Activated naive CD4-positive, alpha-beta T cell treated with anti-CD3 and anti-CD28 coated beads, Interleukin-2, amount 50 U/mL, for 16 hours (primary cell): ENCODE results near the gene POLD4.
A peak's percentile ranks its signal among the peaks of the same experiment; 100 is the strongest.
"Not testable (repeated sequence)": the region's sequence is repeated elsewhere in the genome, so short reads cannot be mapped to it uniquely, and the experiment has no call there.

ENCODE experiments used
- DNase-seq: peaks from one replicate; pipeline ENCODE4 v3.0.0-alpha.2; 2020

Gene POLD4

DNA sequence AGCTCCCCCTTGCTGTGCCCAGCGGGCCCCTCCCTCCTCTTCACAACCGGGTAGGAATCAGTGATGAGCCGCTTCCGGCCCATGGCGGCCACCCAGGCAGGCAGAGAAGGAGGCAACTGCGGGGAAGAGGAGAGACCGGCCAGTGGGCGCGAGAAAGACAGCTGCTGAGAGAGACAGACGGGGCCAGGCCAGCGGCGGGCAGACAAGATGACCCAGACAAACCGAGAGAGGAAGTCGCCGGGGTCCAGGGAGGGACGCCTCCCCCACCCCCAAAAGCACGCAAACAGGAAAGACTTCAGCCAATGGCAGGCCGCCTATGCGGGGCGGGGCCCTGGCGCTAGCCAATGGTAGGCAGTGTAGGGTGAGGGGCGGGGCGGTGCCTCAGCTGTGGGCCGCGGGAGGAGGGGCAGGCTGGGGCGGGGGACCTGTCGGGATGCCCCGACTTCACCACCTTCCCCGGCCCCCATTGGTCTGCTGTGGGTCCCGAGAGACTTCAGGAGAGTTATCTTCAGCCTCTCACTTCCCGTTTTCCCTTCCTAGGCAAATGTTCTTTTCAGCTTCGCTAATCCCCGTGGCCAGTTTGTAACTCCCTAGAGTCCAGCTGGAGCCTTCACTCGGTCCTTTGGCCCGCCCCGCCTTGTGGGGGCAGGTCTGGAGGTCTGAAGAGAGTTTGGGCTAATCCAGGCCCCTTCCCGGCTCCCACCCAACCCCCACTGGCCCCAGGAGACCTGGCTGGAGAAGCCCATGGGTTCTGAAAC lies at the start of gene POLD4:
Gene POLD4, minus strand, starts transcription at position 230 of the 758 bp plus-strand sequence. Its CDS starts 147 bp downstream, at position 83.
- peak; percentile 97 for DNase-seq

DNA sequence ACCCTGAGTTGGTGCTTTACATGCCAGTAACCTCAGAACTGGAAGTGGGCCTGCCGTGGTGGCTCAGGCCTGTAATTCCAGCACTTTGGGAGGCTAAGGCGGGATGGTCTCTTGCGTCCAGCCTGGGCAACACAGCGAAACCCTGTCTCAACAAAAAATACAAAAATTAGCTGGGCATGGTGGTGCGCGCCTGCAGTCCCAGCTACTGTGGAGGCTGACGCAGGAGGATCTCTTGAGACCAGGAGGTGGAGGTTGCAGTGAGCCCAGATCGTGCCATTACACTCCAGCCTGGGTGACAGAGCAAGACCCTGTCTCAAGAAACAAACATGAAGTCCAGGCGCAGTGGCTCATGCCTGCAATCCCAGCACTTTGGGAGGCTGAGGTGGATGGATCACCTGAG lies 49.7 kb upstream of the POLD4 start:
- not testable (repeated sequence) for DNase-seq

DNA sequence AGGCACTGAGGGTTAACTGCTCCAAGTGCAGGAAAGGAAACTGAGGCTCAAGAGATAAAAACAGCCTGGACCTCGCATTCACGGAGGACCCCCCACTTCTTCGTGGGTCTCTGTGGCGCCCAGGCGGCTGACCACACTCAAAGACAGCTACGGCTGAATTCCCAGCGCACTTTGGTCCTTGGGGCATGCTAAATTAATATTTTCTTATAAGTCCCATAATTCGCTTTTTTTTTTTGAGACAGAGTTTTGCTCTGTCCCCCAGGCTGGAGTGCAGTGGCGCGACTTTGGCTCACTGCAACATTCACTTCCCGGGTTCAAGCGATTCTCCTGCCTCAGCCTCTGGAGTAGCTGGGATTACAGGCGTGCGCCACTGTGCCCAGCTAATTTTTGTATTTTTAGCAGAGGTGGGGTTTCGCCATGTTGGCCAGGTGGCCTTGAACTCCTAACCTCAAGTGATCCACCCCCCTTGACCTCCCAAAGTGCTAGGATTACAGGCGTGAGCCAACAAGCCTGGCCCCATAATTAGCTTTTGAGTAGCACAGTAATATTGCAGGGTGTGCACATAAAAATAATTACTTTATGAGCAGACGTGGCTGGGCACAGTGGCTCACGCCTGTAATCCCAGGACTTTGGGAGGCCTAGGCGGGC lies 49.0 kb upstream of the POLD4 start:
- not testable (repeated sequence) for DNase-seq

DNA sequence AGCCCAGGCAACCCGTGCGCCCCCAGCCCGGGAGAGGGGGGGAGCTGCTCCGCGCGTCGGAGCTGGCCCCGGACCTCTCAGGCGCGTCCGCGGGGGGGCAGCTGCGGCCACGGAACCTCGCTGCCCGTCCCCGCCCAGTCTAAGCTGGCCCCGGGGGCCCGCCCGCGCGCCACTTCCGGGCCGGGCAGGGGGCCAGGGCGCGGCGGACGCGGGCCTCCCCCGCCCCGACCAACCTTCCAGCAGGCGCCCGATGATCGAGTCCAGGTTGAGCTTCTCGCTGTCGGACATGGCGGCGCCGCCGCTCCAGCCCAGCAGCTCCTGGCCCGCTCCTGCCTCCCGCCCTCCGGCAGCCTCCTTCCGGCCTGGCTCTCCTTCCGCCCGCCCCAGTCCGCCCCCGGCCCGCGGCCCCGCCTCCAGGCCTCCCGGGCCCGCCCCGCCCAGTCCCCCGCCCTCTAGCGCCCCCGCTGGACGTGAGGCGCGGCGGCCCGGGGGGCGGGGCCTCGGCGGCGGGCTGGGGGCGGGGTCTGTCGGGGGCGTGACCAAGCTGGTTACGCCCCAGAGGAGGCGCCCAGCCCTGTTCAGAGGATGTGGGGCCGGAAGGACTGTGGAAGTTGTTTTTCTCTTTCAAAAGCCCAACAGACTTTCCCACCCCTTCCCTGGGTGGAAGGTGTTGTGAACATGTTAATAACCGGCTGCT lies 48.3 kb upstream of the POLD4 start, which contains the start of gene PPP1CA:
Gene PPP1CA, minus strand, starts transcription at position 364 of the 697 bp plus-strand sequence. Its CDS starts 76 bp downstream, at position 288.
- peak; percentile 89 for DNase-seq

DNA sequence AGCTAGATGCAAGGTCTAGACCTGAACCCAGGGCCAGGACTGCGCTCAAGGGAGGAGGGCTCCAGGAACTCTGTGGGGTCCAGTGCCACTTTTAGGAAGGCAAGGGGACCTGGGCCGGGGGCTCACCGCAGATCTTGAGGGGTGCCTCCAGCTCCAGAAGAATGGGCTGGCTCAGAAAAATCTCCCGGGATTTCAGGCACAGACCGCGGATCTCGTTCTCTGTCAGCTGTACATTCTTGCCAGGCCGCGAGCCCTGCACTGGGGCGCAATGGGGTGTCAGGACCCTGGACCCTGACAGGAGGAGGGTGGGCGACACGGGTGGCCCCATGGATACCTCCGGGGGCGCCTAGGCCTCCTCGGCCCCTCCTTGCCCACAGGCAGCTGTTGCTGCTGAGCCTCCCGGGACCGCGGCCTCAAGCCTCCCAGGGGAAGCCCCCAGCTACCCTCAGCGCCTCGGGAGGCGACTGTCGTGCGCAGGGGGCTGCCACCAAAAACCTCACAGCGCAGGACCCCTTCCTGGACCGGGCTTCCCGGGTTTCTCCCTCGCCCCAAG lies 47.7 kb upstream of the POLD4 start:
- no peak for DNase-seq

DNA sequence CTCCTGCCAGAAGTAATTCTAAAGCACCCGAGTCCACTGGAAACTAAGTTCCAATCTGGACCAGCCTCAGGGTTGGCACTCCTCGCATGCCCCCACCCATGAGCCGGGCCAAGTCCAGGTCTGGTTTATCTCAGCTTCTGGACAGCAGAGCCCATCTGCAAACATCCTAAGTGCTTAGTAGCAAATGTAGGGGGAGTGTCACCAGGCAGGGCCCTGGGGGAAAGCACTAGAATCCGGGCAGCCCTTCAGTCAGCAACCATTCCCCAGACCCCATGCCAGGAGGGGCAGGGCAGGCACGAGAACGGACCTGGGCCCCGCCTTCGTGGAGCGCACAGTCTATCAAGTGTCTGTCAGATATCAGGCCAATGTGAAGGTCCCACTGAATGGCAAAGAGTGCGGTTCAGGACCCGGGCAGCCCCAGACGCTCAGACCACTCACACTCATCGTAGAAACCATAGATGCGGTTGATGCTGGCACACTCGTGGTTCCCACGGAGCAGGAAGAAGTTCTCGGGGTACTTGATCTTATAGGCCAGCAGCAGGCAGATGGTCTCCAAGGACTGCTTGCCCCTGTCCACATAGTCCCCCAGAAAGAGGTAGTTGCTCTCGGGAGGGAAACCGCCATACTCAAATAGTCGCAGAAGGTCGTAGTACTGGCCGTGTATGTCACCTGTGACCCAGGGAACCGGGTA lies 47.0 kb upstream of the POLD4 start:
- no peak for DNase-seq

DNA sequence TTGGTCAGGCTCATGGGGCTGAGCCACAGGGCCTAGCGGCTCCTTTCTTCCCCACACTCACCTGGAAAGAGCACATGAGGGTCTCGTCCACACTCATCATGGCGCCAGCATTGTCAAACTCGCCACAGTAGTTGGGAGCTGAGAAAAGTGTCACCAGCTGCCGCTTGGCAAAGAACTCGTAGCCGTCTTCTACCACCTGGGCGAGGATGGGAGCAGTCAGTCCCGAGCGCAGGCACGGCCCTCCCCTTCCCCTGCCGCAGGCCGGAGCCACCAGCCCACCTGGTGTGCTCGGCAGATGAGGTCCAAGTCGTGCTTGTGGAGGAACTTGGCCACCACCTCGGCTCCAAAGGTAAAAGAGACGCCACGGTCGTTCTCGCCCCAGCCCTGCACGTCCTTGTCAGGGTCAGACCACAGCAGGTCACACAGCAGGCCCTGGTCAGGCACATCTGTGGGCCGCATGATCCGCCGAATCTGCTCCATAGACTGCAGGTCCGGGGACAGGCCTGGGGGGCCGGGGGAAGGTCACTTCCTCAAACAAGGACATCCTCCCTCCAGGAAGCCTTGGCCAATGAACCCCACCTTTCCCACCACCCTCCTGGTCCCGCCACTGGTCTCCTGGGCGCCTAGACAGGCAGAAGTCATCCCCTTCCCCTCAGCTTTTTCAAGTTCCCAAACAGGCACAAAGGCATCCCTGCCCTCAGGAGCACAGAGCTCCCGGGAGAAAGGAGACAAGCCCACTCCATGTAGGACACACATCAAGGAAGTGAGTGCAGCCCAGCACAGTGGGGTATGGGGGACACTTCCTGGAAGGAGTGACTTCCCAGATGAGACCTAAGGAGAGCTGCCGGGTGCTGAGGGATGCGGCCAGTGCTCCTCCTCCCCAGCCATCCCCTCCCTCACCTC lies 45.6 kb upstream of the POLD4 start:
- no peak for DNase-seq

DNA sequence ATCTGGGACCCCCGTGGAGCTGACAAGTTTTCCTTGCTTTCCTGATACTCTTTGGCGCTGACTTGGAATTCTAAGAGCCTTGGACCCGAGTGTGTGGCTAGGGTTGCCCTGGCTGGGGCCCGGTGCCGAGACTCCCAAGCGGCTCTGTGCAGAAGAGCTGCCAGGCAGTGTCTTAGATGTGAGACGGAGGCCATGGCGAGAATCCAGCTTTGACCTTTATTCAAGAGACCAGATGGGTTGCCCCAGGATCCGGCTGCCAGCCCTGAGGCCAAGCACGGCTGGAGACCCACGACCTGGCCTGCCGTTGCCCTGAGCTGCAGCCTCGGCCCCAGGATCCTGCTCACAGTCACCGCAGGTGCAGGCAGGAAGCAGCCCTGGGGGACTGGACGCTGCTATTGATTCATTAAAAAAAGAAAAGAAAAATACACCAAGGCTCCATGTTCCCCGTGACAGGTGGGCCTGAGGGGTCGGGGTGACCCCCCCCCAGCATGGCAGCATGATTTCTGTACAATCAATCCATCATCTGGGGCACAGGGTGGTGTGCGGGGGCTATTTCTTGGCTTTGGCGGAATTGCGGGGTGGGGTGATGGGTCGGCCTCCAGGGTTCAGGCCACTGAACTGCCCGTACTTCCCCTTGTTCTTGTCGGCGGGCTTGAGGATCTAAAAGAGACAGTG lies 44.8 kb upstream of the POLD4 start:
- no peak for DNase-seq

DNA sequence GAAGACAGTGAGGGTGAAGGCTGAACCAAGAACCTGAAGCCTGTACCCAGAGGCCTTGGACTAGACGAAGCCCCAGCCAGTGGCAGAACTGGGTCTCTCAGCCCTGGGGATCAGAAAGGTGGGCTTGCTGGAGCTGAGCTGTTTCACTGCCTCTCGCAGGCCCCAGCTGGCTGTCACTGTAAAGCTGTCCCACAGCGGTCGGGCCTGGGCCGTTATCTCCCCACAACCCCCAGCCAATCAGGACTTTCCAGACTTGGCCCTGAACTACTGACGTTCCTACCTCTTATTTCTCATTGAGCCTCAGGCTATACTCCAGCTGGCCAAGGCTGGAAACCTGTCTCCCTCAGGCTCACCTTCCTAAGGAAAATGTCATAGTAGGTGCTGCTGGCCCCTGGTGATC lies 44.2 kb upstream of the POLD4 start:
- DNase-seq: no peak

DNA sequence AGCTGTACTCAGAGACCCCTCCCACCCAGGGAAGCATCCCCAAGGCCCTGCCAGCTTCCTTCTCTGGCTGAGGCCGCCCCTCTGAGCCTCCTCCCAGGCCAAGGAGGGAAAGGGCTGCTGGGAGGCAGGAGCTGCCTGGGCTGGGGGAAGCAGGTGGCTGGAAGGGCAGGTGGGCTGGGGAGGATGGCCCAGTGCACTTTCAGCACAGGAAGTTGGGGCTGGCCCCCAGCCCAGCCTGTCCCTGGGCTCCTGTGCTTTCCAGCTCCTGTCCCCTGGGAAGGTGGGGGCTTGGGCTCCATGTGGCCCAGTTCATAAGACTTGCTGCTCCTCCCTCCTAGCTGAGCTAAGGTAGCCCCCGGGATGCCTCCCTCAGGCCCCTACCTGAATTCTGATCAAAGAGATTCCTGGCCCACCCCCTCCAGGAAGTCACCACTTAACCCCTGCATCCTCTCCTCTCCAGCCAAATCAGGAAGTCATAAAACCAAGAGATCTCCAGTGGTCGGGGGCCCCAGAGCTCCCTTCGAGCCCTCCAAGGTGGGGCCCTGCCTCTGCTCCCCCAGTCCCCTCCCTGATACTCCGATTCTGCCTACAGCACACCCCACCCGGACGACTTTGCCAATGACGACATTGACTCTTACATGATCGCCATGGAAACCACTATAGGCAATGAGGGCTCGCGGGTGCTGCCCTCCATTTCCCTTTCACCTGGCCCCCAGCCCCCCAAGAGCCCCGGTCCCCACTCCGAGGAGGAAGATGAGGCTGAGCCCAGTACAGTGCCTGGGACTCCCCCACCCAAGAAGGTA lies 43.4 kb upstream of the POLD4 start:
- DNase-seq: no peak

DNA sequence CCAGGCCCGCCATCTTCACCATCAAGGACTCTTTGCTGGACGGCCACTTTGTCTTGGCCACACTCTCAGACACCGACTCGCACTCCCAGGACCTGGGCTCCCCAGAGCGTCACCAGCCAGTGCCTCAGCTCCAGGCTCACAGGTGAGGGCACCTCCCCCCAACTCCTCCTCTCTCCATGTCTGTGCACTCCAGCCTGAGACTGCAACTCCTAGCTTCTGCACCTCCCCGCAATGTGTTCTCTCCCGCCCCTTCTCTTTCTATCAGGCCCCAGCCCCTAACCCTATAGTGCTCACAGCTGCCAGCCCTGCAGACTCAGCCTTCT lies 42.9 kb upstream of the POLD4 start:
- no peak for DNase-seq

DNA sequence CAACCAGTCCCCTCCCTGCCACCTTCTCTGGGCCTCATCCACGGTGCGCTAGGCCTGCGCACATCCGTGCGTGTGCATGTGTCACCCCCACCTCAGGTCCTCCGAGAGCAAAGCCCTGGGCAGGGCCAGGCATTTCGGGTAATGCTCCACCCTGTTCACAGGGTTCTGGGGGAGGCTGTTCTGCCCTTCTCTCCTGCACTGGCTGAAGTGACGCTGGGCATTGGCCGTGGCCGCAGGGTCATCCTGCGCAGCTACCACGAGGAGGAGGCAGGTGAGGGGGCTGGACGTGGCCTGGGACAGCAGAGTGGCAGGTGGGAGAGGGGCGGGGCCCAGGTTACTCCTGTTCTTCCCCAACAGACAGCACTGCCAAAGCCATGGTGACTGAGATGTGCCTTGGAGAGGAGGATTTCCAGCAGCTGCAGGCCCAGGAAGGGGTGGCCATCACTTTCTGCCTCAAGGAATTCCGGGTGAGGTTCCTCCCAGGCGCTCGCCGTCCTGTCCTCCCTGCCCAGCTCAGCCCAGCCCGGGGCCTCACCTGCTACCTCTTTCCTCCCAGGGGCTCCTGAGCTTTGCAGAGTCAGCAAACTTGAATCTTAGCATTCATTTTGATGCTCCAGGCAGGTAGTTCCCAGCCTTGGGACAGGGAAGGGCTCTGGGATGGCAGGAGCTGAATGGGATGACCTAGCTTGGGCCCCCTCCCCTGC lies 42.4 kb upstream of the POLD4 start:
- no peak for DNase-seq

DNA sequence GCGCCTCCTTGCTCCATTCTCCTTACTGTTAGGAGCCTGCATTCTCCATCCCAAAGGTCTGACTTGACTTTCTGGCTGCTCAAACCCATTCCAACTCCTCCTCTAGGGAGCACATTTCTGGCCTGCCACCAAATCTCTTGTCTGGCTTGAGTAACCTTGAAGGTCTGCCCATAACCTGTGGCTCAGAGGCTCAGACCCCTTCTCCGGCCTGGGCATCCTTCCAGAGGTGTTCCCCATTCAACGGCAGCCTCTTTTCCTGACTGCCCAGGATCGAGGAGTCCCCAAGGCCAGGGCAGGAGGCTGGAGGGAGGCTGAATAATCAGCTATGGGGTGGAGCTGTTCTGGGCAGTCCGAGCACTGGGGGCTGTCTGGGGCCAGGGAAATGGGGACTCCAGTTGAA lies 40.6 kb upstream of the POLD4 start:
- DNase-seq: no peak

DNA sequence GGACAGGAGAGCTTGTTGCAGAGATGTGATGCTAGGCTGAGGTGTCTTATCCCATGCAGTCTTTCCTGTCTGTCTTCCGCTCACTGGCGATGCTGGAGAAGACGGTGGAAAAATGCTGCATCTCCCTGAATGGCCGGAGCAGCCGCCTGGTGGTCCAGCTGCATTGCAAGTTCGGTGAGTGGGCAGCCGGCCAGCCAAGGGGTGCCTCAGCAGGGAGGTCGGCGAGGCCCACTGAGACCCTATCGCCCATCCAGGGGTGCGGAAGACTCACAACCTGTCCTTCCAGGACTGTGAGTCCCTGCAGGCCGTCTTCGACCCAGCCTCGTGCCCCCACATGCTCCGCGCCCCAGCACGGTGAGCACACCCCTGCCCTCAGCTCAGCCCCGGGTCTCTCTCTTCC lies 40.1 kb upstream of the POLD4 start:
- no peak for DNase-seq

DNA sequence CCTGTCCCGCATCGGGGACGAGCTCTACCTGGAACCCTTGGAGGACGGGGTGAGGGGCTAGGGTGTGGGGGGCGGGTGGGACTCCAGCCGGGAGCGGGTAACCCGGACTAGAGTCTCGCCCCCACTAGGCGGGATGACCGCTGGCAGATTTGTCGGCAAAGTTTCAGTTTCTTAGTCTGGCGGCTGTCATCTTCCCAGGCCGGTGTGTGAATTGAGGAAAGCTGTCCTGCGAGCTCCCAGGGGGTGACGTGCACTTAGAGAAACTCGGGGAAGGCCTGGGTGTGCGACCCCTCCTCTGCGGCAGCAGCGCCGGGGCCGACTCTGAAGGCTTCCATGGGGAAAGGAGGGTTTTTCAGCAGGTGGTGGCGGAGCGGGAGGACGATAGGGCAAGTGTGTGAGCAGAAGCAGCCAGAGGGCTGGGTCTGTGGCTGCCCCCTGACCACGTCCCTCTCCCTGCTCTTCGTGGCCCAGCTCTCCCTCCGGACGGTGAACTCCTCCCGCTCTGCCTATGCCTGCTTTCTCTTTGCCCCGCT lies 38.9 kb upstream of the POLD4 start:
- no peak for DNase-seq

DNA sequence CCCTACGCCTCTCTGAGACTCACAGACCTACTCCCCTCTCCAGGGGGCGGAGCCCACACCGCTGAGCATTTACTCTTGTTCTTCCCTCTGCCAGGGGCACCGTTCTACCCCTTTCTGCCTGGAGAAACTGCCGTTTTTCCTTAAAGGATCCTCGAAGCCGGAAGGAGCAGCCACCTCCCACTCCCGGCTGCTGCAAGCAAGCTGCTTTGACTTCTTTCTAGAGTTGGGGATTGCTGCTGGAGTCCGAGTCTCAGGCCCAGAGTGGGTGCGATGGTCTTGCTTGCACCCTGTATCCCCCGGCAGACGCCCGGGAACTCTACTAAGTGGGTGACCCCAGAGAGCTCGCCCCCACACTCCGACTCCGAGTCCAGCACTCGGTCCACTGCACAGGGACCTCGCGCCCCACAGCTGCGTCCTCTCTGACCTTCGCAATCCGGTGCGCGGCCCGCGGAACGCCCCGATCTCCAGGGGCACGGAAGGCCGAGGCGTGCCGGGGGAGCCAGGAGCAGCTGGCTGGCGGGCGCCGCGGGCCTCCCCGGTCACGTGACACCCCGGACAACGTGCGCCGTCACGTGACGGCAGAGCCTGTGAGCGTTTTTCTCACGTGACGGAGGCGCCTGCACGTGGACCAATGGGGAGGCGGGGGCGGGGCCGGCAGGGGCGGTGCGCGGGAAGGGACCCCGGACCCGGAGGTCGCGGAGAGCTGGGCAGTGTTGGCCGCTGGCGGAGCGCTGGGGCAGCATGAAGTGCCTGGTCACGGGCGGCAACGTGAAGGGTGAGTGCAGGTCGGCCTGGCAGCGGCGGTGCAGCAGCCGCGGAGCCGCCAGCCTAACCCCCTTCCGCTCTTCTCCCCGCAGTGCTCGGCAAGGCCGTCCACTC lies 38.2 kb upstream of the POLD4 start, which contains the start of gene RAD9A:
Gene RAD9A, plus strand, starts transcription at position 683 of the 879 bp plus-strand sequence. Its CDS starts 59 bp downstream, at position 742.
- DNase-seq: peak; percentile 93

DNA sequence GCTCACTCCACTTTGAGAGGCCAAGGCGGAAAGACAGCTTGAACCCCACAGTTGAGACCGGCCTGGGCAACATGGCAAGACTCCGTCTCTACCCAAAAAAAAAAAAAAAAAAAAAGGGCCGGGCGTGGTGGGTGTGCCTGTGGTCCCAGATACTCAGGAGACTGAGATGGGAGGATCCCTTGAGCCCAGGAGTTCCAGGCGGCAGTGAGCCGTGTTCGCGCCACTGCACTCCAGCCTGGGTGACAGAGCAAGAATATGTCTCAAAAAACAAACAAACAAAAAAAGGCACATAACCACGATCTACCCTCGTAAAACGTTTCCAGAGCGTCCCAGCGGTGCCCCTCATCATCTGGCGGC lies 37.6 kb upstream of the POLD4 start:
- DNase-seq: no peak

DNA sequence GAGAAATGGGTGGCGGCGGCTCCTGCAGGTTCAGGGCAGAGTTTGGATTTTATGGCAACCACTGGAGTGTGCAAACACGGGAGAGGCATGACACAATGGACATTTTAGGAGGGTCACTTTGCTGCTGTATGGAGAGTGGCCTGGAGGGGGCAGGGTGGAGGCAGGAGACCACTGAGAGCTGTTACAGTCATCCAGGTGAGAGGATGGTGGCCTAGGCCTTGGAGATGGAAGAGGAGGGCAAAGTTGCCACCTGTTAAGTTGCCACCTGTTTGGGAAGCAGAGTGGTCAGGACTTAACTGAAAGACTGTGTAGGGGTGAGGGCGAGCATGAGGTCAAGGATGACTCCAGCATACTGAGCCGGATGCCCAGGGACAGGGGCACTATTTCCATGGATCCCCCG lies 36.1 kb upstream of the POLD4 start:
- peak; percentile 57 for DNase-seq
